ENCODE data around the gene XPO6.

XPO6 gene

DNA sequence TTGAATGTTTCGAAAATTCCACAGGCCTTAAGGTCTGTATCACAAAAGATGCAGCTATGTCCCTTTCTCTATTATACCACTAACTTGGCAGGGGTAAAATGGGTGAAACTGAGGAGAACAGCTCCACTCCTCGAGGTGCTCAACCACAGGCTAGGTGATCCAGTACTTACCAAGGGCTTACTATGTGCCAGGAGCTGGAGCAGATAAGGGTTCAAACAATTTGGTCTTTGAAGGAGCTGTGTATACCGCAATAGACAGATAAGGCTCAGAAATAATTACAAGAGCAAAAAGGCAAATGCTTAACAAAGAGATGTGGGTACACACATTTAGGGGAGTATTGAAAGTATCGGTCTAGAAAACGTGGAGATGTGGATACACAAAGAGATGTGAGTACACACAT, 1.5 kb downstream of the XPO6 start:
- no peak for FAIRE-seq

DNA sequence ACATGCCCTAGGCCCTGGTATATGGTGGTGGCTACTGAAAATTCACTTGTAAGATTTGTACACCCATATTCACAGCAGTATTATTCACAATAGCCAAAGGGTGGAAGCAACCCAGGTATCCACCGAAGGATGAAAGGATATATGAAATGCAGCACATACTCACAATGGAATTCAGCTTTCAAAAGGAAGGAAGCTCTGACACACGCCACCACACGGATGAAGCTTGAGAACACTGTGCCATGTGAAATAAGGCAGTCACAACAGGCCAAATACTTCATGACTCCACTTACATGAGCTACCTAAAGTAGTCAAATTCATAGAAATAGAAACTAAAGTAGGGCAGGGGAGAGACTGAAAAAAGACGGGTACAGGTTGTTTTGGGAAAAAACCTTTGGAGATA, 2.9 kb downstream of the XPO6 start:
- no peak for FAIRE-seq

DNA sequence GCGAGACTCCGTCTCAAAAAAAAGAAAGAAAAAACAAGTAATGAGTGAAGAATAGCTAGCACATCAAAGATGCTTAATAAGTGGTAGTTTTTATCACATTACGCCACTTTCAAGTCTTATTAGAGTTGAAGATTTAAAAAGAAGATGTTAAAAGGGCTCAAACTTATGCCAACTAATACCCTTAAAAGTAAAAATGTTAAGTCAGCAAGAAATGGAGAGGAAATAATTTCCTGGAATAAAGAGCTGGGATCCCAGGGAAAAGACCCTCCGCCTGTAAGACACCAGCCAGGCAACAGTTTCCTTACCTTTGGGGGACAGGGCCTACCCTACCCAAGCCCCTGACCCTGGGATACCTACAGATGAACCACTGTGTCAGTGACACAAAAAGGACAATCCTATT, 3.6 kb downstream of the XPO6 start:
- no peak for FAIRE-seq

DNA sequence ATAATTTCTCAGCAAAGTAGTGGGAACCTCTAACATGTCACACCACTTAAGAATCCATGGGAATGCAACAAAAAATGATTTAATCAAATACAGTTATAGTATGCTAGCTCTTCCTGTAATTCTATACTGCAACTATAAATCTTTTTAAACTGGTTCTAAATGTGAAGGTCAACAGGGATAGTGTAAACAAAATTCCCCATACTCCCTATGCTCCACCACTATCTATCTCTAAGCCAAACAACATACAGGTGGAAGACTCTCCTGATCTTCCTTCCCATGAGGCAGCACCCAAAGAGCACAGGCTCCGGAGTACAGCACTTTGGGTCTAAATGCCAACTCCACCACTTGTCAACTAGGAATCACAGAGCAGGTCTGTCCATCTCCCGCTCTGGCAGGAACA, 4.4 kb downstream of the XPO6 start:
- no peak for FAIRE-seq

DNA sequence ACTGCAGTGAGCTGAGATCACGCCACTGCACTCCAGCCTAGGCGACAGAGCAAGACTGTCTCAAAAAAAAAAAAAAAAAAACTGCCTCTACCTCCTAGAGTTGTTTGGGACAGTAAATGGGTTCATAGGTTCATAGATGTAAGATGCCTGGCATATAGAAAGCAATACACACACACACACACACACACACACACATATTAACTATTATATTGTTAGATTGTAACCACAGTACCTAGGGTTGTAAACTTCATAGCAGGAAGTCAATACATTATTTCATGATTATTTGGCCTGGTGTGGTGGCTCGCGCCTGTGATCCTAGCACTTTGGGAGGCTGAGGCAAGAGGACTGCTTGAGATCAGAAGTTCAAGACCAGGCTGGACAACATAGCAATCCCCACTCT, 5.8 kb downstream of the XPO6 start:
- FAIRE-seq: no peak

DNA sequence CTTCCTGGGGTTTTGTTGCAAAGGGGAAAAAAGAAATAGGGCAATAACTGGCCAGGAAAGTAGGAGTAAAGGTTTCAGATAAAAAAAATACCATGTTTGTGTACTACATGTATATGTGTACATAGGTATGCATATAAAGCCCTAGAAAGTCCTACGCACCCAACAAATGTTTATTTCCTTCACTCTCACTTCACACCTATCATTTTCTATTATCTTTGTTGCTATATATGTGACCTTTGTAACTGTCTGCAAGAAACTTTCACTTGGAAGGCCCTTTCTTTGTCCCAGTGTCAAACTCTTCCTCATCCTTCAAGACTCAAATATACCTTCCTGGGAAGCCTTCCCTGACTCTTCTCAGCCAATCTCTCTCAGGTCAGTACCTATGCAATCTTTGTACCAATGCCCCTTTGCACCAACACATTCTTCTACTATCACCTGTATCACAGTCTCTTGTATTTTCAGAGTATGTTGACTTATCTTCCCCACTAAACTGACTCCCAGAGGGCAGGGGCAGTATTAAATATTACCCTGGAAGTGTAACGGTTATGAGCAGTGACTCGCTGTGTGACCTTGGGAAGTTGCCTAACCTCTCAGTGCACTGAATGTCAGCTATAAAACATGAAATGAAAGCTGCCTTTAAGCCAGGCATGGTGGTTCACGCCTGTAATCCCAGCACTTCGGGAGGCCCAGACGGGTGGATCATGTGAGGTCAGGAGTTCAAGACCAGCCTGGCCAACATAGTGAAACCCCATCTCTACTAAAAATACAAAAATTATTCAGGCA, 6.5 kb downstream of the XPO6 start:
- FAIRE-seq: no peak

DNA sequence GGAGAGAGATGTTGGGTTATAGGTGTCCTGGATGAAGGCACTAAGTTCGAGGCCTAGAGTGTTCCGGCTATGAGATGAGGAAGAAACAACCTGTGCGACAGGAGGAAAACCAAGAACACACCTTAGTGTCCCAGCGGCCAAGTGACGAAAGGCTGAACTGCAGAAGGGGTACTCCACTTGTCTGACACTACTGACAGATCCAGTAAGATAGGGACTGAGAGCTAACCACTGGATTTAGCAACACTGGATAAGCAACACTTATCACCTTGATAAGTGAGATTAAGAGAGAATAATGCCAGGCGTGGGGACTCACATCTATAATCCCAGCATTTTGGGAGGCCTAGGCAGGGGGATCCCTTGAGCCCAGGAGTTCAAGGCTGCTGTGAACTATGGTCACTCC, 7.1 kb downstream of the XPO6 start:
- no peak for FAIRE-seq

DNA sequence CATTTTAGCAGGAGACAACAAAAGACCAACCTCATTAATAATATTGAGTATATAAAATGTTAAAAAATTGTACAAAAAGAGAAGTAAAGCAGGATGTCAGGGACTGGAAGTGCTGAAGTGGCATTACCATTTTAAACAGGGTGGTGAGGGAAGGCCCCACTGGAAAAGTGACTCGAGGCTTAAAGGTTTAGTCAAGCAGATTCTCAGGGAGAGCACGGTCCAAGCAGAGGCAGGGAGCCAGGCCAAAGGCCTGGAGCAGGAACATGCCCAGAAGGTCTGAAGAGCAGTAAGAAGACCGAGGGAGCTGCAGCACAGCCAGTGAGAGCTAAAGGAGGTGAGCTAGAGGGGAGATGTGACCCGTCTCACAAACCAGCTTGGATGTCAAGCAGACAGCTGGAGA, 7.6 kb downstream of the XPO6 start:
- no peak for FAIRE-seq

DNA sequence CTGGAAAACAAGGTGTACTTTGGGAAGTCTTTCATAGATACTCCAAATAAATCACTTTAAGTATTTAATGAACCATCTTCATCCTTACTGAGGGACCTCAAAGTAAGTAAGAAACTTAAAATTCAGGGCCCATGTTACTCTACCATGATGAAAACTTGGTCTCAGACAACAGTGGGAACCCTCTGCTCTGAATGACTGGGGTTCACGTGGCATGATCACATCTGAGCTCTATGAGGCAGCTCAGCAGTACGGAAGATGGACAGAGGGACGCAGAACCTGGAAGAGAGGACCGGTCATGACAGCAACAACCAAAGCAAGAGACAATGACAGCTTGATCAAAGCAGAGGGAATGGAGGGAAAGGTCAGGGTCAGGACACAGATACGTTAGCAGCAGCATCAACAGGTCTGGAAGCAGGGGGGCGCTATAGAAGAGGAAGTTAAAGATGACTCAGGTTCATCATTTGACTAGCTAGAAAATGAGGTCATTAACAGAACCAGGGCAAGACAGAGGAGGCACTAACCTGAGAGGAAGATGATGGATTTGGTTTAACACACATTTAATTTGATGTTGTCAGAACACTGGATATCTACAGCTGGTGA, 9.5 kb downstream of the XPO6 start:
- no peak for FAIRE-seq

DNA sequence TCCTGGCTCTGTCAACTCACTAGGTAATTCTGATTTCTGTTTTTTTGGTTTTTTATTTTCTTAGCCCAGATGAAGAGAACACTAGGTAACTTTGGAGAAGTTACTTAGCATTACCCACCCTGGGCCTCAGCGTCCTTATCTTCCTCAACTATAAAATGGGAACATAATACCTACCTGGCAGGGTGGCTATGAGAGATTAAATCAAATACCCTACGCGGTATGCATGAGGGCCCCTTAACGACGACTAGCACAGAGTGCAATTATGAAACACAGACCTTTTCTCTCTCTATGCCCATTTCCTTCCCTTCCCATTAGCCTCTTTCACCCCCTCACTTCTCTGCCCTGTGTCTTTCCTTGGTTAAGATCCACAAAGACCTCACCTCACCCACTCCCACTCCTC, 11.1 kb downstream of the XPO6 start:
- FAIRE-seq: no peak

DNA sequence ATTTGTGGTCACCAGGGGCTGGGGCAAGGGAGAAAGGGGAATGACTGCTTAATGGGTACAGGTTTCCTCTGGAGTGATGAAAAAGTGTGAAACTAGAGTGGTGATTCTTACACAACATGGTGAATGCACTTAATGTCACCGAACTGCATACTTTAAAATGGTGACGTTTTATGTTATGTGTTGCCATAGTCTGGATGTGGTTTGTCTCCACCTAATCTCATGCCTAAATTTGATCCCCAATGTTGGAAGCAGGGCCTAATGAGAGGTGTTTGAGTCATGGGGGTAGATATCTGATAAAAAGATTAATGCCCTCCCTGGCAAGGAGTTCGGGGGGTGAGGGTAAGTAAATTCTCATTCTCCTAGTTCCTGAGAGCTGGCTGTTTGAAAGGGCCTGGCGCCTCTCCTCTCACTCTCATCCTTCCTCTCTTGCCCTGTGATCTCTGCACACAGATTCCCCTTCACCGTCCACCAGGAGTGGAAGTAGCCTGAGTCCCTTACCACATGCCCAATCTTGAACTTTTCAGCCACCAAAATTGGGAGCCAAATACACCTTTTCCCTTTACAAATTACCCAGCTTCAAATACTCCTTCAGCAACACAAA, 15.3 kb downstream of the XPO6 start:
- no peak for FAIRE-seq

DNA sequence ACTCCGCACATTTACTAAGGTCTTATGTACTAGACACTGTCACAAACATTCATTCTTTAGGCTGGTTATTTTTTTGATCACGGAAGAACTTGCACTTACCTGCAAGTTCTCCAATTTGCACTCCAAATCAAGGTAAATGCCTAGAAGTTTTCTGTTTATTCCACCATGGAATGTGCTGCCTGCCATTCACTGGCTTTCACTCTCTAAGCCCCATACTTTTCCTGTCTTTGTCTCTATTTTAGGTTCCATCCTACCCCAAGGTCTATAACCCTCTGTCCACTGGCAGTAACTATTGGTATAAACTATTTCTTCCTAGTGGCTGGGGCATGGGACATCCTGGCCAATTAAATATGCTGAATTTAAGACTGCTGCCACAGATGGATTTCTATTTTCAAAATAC, 15.9 kb downstream of the XPO6 start:
- no peak for FAIRE-seq

DNA sequence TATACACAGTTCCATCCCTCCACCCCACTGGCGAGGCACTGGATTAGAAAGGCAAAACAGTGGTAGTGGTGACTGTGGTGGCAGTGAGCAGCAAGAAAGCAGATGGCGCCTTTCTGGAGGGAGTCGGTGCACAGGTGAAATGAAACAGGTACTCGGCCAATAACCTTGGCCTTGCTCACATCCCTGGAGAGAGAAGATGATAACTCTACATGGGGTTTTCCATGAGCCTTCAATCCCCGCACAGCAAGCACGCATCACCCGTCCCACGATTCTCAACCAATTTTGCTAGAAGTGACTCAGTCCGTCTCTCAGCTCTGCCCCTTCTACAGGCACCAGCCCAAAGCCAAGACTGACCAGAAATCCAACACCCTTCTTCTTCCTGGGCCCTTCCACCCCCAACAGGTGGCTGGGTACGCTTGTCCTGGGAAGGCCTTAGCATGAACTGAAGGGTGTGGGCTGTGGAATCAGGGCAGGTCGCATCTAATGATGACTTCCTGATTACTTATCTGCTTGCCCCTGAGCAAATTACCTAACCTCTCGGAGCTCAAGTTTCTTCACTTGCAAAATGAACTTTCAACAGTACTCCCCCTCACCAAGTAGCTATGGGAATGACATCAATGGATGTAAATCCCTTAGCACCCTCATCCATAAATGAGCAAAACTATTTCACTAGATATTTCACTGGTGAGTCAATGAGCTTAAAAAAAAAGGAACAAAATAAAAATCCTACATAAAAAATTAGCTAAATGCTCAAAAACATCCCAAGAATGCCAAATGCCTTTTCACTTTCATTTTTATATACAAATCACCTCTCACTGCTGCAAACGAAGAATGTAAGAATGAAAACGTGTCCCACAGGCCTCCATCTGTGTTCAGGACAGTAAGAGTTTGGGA, 18.0 kb downstream of the XPO6 start:
- no peak for FAIRE-seq

DNA sequence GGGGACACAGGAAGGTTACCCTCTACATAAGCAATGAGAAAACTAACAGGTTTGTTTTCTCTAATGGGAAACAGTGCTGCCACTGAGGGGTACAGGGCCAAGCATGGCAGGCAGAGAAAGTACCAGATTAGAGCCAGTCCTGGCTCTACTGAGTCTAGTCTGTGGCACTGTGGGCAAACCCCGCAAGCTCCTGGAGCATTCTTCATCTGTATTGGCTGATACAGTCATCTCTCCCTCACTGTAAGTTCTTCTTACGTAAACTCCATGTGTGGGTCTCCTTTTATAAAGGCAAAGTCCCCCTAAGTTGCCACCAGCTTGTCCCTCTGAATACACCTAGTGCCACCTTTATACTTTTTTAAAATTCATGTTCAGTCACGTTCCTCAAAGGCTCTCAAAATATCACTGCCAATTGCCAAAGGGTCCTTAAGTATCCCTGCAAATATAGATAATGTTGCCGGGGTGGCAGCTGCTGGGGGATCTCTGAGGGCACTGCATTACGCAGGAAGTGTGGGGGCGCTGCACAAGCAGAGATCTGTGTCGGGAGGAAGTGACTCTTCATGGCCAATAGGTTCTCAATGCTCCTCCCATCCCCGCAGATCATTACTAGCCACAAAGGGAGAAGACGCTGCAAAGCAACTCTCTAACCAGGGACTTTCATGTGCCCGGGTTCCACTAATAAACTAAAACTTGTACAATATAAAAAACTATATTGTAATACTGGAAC, 18.8 kb downstream of the XPO6 start:
- no peak for FAIRE-seq

DNA sequence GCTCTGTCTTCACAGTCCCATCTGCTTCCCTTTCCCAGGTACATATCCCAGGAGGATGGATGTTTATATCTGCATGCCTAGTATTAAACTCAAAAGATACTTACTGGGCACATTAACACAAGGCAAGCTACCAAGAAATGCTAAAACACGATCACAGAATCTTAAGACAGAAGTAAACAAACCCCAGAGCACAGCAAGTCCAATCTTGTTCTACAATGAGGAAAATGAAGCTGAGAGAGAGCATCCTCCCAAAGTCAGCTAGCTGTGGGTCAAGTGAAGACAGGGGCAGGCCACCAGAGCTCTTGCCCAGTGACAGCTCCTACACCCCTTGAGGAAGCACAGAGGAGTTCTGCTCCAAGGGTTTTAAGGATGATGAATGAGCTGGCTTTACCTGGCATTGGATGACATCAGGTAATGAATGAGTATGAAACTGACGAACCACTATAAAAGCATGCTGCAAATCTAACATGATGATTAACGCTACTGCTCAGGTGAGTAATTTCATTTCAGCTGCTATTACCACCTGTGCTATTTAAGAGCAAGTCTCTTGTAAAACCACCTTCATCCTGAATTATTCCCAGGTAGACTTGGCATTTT, 20.3 kb downstream of the XPO6 start:
- no peak for FAIRE-seq

DNA sequence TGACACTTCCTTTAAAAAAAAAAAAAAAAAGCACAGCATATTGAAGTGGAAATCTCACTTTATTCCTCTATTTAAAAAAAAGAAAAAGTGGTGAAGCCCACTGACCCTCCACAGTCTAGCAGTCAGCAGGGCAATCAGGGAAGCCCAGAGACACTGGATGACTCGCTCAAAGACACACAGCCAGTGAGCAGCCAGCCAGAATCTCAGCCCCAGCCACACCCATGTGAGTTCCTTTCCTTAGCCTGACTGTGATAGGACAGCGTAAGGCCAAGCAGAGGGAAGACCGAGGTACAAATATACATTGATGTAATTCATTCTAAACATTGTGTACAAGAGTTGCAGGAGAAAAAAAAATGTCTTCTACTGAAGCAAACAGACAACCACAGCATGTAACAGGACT, 22.5 kb downstream of the XPO6 start:
- no peak for FAIRE-seq

DNA sequence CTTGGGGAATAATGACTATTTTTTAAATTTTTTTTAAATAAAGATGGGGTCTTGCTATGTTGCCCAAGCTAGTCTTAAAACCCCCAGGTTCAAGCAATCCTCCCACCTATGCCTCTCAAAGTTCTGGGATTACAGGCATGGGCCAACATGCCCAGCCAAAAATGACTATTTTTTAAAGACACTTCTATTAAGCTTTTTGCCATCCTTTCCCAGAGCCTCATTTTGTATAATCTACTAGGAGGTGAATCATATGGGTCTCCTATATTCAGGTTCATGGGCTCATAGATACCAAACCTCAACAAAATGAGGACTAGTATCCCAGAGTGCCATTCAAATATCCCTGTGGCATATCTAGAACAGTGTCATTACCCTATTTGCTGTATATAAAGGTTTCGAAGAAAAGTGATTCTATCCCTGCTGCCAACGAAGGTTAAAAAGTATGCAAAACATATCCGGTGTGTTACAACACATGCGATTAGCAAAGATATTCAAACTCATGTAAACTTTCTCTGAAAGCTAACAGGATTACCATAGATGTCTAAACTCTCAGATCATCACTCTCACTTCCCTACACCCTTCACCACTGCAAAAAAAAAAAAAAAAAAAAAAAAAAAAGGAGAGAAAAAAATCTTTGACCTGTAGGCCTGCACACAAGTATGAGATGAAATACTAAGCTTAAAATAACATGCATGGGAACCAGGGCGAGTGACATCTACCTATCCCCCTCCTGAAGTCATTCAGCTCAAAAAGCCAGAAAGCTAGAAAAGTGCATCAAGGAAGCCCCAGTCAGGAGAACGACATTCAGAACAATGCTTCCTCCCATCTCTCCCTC, 23.5 kb downstream of the XPO6 start:
- FAIRE-seq: no peak

DNA sequence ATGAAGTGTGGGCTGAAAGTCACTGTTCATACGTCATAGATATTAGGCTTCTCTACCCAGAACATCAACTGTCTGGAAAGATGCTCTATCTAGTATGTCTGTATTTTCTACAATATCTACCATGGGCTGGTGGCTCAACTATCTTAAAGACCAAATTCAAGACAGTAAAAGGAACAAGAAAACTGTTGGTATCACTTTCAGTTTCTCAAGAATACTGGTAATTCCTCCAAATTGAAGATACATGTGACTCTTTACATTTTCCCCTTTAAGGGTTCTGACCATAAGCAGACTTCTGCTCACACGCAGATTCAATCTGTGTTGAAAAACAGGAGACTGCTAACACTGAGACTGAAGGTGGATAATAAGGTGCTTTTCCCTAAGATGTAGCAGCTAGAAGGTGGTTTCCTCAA, 24.2 kb downstream of the XPO6 start:
- no peak for FAIRE-seq

DNA sequence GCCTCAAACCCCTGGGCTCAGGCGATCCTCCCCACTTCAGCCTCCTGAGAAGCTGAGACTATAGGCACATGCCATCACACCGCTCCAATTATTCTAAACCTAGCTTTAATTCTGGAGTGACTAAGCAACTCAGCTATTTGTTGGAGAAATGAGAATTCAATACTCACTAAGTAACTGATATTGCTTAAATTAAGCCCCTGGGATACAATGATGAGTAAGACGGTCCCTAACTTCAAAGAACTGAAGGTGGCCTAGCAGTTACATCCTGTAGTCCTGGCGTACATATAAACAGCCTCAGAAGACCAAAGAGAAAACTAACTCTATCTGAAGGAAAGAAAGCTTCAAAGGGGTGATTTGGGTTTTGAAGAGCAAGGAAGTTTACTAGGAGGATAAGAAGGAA, 25.0 kb downstream of the XPO6 start:
- no peak for FAIRE-seq

DNA sequence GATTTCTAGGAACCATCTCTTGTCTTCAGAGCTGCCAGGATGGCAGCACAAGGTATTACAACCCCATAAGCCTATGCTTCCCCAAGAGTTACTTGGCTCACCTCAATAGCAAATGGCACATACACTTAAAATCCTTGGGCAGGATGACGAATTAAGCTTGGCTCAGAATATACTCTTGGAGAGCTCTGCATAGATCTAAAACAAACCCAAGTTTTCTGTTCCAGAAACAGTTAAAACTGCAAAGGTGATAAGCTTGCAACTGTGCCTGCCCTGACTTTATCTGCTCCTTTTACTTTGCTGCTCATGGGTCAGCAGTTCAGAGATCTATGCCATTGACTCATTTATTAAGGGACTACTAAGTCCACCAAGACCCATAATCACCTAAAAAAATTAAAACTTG, 26.1 kb downstream of the XPO6 start:
- FAIRE-seq: no peak

DNA sequence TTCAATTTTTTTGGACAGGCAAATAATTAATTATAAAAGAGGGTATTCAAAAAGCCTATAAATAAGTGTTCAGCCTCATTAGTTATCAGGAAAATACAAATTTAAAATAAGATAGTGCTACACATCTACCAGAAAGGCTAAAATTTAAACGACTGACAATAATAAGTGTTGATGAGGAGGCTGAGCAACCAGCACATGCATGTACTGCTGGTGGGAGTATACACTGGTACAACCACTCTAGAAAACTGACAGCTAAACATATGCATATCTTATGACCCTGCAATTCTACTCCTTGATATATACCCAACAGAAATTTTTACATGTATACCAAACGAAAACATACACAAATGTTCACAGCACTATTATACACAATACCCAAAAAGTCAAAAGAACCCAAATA, 27.1 kb downstream of the XPO6 start:
- FAIRE-seq: no peak

DNA sequence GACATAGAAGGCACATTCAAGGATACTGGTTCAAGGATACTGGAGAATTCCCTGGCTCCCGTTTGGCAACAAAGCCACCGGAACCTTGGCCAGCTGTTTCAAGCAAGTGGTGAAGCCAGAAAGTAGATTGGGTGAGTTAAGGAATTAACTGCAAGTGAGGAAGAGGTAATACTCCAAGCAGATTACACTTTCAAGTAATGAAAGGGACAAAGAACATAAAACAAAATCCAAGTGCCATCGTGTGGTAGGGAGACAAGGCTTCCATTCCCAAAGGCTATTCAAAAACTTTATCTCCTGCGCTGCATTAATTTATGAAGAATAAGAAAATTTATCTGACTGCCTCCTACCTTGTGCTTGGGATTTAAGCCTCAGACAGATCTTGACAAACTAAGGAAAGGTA, 27.8 kb downstream of the XPO6 start:
- no peak for FAIRE-seq

All from islet of Langerhans (tissue), 1 donor.